HG03442 (cell line): ENCODE results near the gene CAP2.
A peak's percentile ranks its signal among the peaks of the same experiment; 100 is the strongest.
"Not testable (repeated sequence)": the region's sequence is repeated elsewhere in the genome, so short reads cannot be mapped to it uniquely, and the experiment has no call there.

Experiments
- ATAC-seq: cut with Tn5 transposase; IDR thresholded peaks from one replicate; pipeline ENCODE4 v1.9.1; 2021; ENCODE audit warnings: mild to moderate bottlenecking, moderate library complexity; ENCODE audit not compliant: unreplicated experiment

Gene CAP2

DNA sequence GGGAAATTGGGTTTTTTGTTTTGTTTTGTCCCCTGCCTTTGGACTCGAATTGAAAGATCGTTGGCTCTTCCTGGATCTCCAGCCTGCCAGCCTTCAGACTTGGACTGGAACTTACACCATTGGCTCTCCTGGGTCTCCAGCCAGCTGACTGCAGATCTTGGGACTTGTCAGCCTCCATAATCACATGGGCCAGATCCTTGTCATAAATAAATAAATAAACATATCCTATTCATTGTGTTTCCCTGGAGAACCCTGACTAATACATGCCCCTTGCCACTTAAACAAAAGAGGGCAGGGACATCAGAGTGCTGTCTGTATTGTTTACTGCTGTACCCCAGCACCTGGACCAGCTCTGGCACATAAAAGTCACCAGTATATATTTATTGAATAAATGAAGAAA, 101.5 kb downstream of the CAP2 start:
- ATAC-seq: no peak

DNA sequence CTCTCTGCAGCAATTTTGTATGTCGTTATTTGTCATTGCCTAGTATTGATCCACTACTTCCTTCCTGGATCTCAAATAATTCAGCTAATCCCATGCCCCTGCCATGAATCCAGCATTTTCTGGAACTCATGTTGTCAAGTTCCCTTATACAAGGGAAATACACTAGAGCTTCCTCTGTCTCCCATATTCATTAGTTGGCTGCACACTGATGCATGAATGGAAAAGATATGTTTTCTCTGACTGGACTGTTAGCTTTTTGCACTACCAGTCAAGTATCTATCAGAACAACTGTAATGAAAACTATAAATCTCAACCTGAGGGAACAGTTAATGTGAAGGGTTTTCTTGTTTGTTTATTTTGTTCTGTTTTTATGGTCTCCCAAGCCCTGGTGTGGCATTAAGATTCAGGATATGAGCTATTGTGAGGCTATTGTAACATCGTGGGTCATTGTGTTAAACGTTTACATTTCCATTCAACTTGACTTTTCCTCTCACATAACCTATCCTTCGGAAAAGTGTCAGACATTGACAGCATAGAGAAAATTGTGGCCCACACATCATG, 104.2 kb downstream of the CAP2 start:
- ATAC-seq: no peak

DNA sequence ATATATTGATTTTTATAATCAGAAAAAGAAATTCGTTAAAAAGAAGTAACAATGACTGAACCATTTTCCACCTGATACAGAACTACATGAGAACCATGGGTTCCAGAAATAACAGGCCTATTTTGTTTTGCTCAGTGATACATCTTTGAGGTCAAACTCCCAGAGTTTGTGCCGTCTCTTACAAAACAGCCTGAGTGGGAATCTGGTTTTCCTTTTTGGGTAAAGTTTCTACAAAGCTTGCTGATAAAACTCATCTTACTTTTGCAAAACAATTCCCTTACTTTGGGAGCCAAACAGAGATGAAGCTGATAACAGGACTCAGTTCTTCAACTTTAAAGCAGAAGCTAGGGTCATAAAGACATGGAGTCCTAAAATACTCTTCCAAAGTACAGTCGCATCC, 108.0 kb downstream of the CAP2 start:
- no peak for ATAC-seq

DNA sequence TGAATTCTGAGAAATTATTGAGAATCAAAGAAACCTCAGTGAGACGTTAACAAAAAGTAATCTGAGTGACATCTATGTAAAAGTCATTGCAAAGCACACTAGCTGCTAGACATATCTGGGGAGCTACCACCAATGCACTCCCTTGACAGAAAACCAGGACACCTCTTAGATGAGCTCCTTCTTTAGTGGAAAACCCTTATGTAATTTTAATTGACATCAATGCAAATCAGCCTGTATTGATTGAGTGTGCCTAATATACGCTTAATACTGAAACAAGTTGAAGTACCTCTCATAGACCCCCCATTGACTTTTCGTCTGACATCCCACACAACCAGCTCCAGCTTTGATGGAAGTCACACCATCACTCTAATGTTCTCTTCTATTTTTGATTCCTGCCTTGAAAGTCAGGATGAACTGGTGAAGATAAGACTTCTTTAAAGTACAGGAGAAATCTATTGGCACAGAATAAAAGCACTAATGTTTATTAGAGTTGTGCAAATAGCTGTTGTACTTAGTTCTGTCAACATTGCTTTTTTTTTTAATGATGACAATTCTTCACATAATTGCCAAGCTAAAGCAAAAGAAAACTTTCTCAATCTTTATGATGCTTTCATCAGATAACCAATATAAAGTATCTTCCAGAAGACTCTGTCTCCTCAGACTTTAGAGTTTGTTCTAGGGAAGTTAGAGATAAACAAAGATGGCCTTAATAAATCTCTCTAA, 108.7 kb downstream of the CAP2 start:
- no peak for ATAC-seq

DNA sequence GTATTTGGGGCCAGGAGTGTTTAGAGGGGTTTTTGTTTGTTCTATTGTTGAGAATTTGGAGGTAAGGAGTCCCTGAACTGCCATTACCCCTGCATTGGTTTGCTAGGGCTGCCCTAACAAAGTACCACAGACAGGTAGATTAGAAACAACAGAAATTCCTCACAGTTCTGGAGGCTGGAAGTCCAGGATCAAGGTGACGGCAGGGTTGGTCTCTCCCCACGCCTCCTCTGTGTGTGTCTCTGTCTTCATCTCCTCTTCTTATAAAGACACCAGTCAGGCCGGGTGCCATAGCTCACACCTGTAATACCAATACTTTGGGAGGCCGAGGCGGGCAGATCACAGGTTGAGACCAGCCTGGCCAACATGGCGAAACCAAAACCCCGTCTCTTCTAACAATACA, 109.7 kb downstream of the CAP2 start:
- no peak for ATAC-seq

DNA sequence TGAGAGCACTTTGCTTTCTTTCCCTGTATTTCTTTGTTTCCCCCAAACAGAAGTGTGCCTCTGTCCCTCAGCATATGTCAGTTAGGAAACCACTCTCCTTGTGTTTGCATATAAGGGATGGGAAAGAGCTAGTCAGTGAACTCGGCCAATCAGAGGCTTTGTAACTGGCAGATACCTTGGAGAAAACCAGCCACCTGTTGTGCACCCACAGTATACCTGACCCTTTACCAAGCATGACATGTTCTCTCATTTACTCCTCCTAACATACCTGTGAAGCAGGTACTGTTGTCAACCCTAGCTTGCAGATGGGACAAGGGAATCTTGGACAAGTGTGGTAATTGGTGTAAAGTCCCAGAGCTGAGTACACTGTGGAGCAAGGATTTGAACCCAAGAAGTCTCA, 110.6 kb downstream of the CAP2 start:
- ATAC-seq: no peak

DNA sequence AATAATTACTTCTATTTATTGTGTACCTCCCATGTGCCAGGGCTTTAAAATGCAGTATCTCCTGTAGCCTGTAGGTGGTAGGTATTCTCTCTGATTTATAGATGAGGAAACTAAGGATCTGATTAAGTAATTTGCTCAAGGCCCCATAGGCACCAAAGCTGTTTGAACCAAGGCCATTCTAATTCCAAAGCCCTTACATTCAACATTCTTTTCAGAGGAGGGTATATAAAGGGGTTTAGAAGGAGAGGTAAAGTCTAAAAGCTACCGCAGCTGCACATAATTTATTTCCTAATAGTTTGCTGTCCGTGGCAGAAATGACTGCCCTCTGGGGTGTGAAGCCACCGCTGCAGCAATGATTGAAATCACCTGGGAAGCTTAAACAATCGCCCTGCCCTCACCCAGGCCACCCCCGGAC, 111.7 kb downstream of the CAP2 start:
- no peak for ATAC-seq

DNA sequence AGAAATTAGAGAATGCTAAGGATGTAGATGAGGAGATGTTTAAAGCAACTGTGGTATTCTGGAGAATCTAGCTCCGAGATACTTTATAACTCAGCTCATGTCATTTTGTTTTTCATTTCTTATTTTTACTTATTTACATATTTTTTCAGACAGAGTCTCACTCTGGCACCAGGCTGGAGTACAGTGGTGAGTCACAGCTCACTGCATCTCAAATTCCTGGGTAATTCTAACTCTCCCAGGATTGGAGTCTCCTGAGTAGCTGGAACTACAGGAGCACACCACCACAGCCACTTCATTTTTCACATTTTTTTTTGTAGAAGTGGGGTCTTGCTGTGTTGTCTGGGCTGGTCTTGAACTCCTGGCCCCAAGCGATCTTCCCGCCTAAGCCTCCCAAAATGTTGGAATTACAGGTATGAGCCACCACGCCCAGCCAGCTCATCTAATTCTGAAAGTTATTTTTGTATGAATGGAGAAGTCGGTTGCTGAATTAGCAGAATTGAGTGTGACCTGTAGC, 112.4 kb downstream of the CAP2 start:
- no peak for ATAC-seq

DNA sequence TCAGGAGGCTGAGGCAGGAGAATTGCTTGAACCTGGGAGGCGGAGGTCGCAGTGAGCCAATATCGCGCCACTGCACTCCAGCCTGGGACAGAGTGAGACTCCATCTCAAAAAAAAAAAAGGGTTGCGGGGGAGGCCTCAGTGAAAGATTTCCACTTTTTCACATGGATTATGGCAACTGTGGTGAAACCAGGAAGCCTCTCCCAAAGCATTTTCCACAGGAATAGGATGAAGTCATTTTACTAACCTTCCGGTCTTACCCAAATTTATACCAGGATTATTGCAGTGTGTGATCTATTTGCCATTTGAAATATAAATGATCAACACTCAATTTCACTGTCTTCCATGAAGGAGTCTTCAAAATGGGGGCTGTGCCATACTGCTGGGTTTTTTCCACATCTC, 113.1 kb downstream of the CAP2 start:
- no peak for ATAC-seq

DNA sequence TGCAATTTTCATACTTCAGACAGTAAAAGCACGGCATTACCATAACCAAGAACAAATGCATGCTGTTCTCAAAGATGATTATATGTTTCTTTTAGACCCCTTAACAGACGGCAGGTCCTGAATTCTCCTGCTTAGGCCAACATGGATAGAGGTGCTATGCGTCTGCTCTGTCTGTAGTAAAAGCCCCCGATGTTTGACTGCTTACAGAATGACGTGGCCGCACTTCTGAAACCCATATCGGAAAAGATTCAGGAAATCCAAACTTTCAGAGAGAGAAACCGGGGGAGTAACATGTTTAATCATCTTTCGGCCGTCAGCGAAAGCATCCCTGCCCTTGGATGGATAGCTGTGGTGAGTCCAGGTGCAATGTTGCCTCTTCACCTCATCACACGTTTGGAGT, 113.6 kb downstream of the CAP2 start:
- no peak for ATAC-seq

DNA sequence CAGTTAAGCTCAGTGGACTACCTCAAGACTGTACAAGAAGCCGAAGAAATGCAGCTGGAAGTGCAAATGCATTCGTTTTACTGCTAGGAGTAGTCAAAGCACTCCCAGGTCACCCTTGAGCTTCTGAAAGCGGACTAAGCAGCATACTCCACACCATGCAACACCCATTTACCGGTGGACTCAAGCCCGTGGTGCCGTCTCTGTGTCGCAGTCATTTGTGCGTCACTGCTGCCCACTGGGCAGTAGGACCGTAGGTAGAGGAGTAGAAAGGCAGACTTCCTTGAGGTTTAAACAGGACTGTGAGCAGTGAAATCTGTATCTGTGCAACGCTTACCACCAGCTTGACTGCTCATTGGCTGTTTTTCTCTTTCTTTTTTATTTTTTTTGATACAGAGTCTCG, 117.7 kb downstream of the CAP2 start:
- ATAC-seq: no peak

DNA sequence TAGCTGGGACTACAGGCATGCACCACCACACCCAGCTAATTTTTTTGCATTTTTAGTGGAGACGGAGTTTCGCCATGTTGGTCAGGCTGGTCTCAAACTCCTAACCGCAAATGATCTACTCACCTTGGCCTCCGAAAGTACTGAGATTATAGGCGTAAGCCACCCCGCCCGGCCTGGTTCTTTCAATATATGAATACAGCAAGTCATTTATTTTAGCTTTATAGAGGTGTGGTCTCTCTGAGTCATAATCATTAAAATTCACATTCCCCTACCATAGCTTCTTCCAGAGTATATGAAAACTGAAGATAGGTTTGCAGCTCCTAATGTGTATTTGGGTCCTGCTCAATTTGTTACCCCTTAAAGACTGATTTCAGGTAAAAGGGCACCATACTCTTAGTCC, 118.2 kb downstream of the CAP2 start:
- no peak for ATAC-seq

DNA sequence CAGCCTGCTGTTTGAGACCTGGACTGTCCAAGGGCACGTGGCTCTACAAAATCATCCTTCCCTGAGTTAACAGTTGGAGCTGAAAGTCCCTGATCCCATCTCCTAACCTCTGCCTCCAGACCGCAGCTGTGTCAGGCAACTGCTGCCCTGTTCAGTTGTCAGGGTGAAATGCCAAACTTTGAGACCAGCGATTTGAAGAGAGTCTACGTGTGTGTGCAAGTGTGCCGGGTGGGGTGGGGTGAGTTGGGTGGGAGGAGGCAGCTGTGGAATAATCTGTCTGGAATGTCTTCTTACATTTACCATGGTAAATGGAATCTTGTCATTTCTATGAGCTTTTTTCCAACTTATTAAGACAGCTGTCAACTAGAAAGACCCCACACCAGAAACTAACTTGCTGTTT, 125.7 kb downstream of the CAP2 start:
- ATAC-seq: no peak

DNA sequence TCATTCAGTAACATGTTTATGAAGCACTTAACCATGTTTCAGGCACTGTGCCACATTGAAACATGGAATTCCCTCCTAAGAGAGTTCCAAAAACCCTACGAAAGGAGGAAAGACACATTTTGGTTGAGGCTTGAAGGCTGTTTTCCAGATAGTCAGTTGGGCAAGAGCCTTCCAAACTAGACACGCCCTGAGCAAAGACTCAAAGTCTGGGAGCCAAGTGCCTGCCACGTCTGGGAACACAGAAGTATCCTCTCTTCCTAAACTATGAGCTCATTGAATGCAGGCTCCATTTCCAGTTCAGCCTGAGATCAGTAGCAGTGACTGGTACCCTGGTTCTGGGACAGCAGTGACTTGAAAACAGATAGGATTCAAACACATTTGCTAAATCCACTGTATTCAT, 132.2 kb downstream of the CAP2 start:
- ATAC-seq: no peak

DNA sequence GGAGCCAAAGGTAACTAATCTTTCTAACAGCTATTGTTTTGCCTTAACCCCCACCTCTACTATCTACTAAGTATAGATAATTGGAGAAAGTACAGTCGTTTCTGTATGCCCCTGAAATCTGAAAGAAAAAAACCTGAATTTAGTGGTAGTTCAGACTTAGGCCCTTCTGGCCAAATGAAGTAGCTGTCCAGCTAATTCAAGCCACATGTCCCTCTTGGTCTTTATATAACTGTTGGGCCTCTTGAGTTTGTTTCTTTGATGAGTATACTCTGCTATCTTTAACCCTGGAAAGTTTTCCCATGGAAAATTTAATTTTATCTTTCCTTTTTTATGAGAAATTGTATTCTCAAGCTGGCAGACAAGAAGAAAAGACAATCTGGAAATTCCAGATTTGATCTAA, 133.7 kb downstream of the CAP2 start:
- ATAC-seq: no peak

DNA sequence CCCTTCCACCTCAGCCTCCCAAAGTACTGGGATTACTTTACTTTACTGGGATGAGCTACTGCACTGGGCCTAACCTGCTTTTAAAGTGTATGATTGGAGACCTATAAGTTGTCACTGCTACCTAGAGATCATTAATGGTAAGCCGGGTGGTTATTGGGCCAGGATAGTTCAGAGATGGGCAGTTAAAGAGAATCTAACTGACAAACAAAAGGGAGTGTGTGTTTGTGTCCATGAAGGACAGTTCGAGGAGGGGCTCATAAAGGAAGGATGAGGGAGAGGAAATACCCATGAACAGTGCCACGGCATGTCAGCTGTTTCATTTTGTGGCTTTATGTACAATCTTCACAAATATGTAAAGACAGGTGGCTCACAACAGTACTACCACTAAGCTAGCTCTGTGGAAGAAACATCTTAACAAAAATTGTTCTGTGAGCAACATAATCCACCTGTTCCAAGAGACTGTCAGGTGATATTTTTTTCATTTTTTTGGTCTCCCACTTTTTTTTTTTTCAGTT, 137.0 kb downstream of the CAP2 start:
- no peak for ATAC-seq

DNA sequence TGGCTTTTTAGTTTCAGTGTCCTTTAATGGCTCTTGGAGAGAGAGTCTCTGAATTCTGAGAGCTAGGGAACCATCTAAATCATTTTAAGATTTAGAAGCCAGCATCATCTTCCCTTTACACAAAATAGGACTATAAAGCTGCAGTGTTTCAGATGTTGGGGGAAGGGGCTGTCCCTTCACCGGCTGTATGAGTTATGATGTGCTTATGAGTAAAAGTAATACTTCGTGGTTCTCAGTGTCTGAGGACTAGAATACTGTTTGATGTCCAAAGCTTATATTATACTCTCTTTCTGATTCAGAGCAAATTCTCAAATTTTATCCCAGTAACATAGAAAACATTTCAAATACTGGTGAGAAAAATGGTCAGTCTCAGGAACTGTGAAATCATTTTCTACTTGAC, 143.2 kb downstream of the CAP2 start:
- ATAC-seq: peak; percentile 94

DNA sequence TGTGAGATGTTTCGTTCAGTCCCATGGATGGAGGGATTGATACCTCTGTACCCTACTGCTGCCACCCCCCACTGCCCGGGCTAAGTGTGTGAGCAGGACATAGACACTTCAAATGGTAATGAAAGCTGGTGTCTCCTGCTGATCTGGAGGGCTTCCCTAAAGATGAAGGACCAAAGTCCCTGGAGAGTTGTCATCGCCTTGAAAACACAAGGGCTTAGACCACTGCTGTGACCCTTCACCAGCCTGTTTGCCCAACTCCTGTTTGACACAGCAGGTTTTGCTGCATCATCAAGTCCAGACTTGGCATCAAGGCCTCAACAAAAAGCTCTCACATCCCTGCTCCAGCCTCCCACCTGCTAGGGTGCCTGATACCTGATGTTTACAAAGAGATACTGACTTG, 148.8 kb downstream of the CAP2 start:
- ATAC-seq: no peak

DNA sequence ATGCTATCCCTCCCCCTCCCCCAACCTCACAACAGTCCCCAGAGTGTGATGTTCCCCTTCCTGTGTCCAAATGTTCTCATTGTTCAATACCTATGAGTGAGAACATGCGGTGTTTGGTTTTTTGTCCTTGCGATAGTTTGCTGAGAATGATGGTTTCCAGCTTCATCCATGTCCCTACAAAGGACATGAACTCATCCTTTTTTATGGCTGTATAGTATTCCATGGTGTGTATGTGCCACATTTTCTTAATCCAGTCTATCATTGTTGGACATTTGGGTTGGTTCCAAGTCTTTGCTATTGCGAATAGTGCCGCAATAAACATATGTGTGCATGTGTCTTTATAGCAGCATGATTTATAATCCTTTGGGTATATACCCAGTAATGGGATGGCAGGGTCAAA, 152.3 kb downstream of the CAP2 start:
- not testable (repeated sequence) for ATAC-seq

DNA sequence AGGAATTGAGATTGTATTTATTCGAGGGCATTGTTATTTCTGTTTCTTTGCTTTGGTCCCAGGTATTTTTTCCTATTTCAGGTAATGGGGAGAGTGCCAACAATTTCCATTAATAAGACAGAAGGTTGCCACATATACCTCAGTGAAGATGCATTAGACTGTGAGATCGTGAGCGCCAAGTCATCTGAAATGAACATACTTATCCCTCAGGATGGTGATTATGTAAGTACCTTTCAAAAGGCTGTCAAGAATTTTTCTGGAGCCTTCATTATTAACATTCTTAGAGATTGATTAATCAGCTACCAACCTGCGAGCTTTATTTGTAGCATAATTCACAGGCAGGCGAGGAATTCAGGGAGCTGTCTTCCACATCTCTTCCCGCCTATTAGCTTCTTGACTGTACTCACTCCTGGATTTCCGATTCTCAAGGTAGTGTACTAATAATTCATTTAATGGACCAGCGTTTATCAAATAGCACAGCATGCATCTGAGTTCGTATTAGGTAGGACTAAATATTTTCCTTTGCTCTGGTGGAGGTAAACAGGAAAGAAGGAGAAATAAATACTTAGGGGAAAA, 158.1 kb downstream of the CAP2 start:
- ATAC-seq: no peak

DNA sequence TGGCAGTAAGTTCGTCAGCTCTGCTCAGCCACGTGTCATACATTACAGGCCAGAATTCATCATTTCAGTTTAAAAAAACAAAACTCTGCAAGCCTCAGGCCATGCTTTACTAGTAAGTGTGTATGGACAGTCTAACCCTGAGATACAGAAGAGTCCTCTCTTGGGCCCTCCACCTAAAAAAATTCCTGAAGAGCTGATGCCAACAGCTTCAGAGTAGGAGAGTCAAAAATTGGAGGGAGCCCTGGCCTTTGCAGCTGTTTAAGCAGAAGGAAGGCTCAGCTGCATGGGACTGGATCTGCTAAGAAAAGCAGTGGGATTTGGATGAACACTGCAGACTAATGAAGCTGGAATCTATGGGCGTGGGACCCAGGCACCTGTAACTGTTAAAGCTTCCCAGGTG, 159.5 kb downstream of the CAP2 start:
- no peak for ATAC-seq

DNA sequence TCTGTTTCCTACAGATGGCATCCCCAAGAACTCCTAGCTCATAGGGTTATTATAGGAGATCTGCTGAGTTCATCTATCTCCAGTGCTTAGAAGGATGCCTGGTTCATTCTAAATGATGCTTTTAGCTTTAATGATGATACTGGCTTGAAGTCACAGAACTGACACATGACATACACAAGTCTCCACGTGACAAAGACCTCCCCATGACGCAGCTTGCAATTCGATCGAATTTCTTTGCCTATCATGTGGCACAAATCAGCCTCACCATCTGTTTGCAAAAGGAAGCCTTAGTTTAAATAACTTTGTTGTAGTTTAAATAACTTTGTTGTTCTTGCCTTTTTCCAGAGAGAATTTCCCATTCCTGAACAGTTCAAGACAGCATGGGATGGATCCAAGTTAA, 162.6 kb downstream of the CAP2 start:
- no peak for ATAC-seq
